ENCODE data around the gene CYFIP2. TPM values are rescaled to one million over a fixed set of nuclear protein-coding genes. Genes with fewer than 3 reads are reported as not detected.

Gene CYFIP2
- total and polyA plus RNA-seq, 2 of the 13 experiments (the other 11 are each of a cell fraction or from before 2014, with no cell fraction given) = 22.6 to 30.3 TPM

DNA sequence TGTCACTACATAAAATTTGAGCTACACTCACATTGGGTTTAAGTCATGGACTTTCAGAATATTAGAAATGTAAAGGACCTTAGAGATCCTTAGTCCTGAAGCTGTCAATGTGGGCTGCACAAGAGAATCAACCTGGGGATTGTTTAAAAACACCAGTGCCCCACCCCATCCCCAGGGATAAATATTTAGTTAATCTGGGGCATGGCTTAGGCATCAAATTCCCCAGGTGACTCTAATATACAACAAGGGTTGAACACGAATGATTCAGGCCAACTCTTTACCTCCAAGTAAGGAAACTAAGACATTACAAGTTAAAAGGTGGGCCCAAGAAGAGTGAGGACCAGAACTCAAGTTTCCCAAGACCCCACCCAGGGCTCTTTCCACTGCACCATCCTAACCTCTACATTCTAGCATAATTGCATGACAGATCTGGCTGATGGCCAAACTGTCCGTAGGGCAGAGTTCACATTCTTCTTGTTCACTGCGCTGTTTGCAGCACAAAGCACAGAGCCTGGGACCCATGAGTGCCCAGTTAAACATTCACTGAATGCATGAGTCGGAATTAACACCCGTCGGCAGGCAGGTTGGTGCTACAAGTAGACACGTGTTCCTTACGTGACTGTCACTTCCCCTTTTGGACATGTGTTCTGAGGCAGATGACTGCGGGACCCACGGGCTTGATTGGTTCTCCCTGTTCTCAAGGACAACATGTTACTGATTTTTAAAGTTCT, 25.2 kb downstream of the CYFIP2 start (continued):
- TF ChIP-seq ATF1 (CRISPR knock-in tag; IDR thresholded peaks at IDR 0.05) = peak; percentile 75

DNA sequence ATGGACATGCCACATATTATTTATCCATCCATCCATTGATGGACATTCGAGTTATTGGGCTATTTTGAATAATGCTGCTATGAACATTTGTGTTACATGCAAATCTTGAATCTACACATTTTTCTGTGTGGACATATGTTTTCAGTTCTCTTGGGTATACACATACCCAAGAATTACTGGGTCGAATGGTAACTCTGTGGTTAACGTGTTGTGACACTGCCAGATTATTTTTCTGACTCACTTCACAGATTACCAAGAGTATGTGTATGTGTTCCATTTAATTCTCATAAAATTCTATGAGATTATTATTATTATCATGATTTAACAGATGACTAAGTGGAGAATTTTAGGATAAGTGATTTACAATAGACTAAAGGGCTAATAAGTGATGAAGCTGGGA, 26.7 kb downstream of the CYFIP2 start:
- no peak overlapping the region for H3K9ac ChIP-seq (ENCODE audit: insufficient read depth, low read depth, low read length)
- no peaks in the 10 kb centered on the region for H3K27me3 ChIP-seq (ENCODE audit: control insufficient read depth in 1 of 2, insufficient read depth in 2 of 2, low read length in 2 of 2)
- H3K27ac ChIP-seq (ENCODE audit: extremely low read length, insufficient read depth, low read length) = no peak overlapping the region
- in situ Hi-C loops (cut with HindIII; ENCODE audit: extremely low pct_ligation_motif_present, low pct_unique_long_range_greater_than_20kb) (no loop called here), intact Hi-C loops (cut with micrococcal nuclease; ENCODE audit: unreplicated experiment) (no loop called here)
- TF ChIP-seq REPIN1 (CRISPR knock-in tag; IDR thresholded peaks at IDR 0.05; ENCODE audit: borderline replicate concordance, low read depth) (no peak), BORCS8-MEF2B (CRISPR knock-in tag; IDR thresholded peaks at IDR 0.05) (no peak)
- ChIA-PET POLR2A (no interaction called here), CTCF (ENCODE audit: low intra/inter-chr PET ratio, low total read pairs) (no interaction called here)
- ATAC-seq = no peak
- peaks cover 2 to 8% of the 10 kb centered on the region in 2 experiments; a peak in 3 of 5 replicates for H3K36me3 ChIP-seq (replicated peaks in 1 of 2; ENCODE audit: control insufficient read depth in 1 of 2, insufficient read depth in 2 of 2, low read length in 2 of 2)
- BruUV-seq (replicated peaks) = no TSS peak
- no peak for DNase-seq (ENCODE audit: low spot score)
- FAIRE-seq = no peak
- no peak overlapping the region for H3K4me2 ChIP-seq (ENCODE audit: low read depth, low read length)
- H4K20me1 ChIP-seq (ENCODE audit: insufficient read depth, low read length) = 0 out of 2 replicates have a peak, but pooled peaks cover 6% of the 10 kb centered on the region
- no peak overlapping the region for H2AFZ ChIP-seq (ENCODE audit: low read length)
- no peak overlapping the region for H3K4me3 ChIP-seq (replicated peaks in 1 of 3; ENCODE audit: insufficient read depth in 1 of 3, low read depth in 2 of 3, low read length in 3 of 3)
- peaks cover 58% of the 10 kb centered on the region for H3K4me1 ChIP-seq (ENCODE audit: insufficient read depth, low read length)
- no peaks in the 10 kb centered on the region for H3K9me3 ChIP-seq (ENCODE audit: low read length)
- H3K79me2 ChIP-seq (ENCODE audit: insufficient read depth, low read length) = no peaks in the 10 kb centered on the region
- WGBS (ENCODE audit: low lambda C conversion rate) = over 99% methylated on average over 3 of the region's 3 CpGs

DNA sequence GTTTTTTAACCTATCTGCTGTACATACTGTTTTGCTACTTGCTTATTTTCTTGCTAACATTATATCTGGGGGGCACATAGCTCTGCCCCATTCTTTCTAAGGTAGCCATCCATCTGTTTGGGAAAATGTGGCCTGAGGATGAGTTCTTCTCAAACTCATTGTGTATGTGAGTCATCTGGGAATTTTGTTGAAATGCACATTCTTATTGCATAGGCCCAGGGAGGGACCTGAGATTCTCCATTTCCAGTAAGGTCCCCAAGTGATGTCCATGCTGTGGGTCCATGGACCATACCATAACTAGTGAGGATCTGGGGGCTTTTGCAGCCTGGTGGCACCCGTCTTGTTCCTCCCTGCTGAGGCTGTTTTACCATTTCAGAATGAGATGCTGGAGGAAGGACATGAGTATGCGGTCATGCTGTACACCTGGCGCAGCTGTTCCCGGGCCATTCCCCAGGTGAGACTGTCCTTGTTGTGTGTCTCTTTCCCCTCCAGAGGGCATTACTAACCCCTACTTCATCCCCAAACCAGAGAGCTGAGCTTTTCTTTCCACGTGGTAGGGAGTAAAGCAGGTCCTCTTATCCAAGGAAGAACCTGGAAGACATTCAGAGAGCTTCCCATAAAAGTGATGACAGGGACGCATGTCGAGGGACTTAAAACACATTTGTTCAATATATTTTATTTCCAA, 28.6 kb downstream of the CYFIP2 start:
- BruUV-seq (replicated peaks) = no TSS peak
- in situ Hi-C loops (cut with HindIII; ENCODE audit: extremely low pct_ligation_motif_present, low pct_unique_long_range_greater_than_20kb) (no loop called here), intact Hi-C loops (cut with micrococcal nuclease; ENCODE audit: unreplicated experiment) (no loop called here)
- no peak overlapping the region for H2AFZ ChIP-seq (ENCODE audit: low read length)
- no peak overlapping the region for H3K27ac ChIP-seq (ENCODE audit: extremely low read length, insufficient read depth, low read length)
- no peak for ATAC-seq
- H3K36me3 ChIP-seq (replicated peaks in 1 of 2; ENCODE audit: control insufficient read depth in 1 of 2, insufficient read depth in 2 of 2, low read length in 2 of 2) = peaks cover 0 to 10% of the 10 kb centered on the region in 2 experiments; a peak in 2 of 5 replicates
- CTCF ChIA-PET (ENCODE audit: low intra/inter-chr PET ratio, low total read pairs) = no interaction called here
- no peaks in the 10 kb centered on the region for H3K79me2 ChIP-seq (ENCODE audit: insufficient read depth, low read length)
- no peak for FAIRE-seq
- H3K4me3 ChIP-seq (replicated peaks in 1 of 3; ENCODE audit: insufficient read depth in 1 of 3, low read depth in 2 of 3, low read length in 3 of 3) = no peak overlapping the region
- TF ChIP-seq, protein P1, sequence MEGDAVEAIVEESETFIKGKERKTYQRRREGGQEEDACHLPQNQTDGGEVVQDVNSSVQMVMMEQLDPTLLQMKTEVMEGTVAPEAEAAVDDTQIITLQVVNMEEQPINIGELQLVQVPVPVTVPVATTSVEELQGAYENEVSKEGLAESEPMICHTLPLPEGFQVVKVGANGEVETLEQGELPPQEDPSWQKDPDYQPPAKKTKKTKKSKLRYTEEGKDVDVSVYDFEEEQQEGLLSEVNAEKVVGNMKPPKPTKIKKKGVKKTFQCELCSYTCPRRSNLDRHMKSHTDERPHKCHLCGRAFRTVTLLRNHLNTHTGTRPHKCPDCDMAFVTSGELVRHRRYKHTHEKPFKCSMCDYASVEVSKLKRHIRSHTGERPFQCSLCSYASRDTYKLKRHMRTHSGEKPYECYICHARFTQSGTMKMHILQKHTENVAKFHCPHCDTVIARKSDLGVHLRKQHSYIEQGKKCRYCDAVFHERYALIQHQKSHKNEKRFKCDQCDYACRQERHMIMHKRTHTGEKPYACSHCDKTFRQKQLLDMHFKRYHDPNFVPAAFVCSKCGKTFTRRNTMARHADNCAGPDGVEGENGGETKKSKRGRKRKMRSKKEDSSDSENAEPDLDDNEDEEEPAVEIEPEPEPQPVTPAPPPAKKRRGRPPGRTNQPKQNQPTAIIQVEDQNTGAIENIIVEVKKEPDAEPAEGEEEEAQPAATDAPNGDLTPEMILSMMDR (CRISPR knock-in tag; IDR thresholded peaks at IDR 0.05) = peak; percentile 41
- TF ChIP-seq NCOA5 (CRISPR knock-in tag; IDR thresholded peaks at IDR 0.05) (no peak), SUZ12 (IDR thresholded peaks at IDR 0.05; ENCODE audit: low read depth, low read length) (no peak), STAG1 (CRISPR knock-in tag; IDR thresholded peaks at IDR 0.05) (0 out of 2 replicates have a peak, but pooled peaks have one; percentile 22), MBD4 (IDR thresholded peaks at IDR 0.05; ENCODE audit: borderline replicate concordance, low read length) (no peak)
- TF ChIP-seq, protein P2, sequence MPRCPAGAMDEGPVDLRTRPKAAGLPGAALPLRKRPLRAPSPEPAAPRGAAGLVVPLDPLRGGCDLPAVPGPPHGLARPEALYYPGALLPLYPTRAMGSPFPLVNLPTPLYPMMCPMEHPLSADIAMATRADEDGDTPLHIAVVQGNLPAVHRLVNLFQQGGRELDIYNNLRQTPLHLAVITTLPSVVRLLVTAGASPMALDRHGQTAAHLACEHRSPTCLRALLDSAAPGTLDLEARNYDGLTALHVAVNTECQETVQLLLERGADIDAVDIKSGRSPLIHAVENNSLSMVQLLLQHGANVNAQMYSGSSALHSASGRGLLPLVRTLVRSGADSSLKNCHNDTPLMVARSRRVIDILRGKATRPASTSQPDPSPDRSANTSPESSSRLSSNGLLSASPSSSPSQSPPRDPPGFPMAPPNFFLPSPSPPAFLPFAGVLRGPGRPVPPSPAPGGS (CRISPR knock-in tag; IDR thresholded peaks at IDR 0.05) = no peak
- H3K9me3 ChIP-seq (ENCODE audit: low read length) = no peaks in the 10 kb centered on the region
- no peaks in the 10 kb centered on the region for H3K27me3 ChIP-seq (ENCODE audit: control insufficient read depth in 1 of 2, insufficient read depth in 2 of 2, low read length in 2 of 2)
- H3K9ac ChIP-seq (ENCODE audit: insufficient read depth, low read depth, low read length) = no peak overlapping the region
- POLR2A ChIA-PET = no interaction called here
- DNase-seq (ENCODE audit: low spot score) = no peak
- peaks cover 38% of the 10 kb centered on the region for H3K4me1 ChIP-seq (ENCODE audit: insufficient read depth, low read length)
- 91% methylated on average over 7 of the region's 7 CpGs for WGBS (ENCODE audit: low lambda C conversion rate)
- no peak overlapping the region for H3K4me2 ChIP-seq (ENCODE audit: low read depth, low read length)
- no peaks in the 10 kb centered on the region for H4K20me1 ChIP-seq (ENCODE audit: insufficient read depth, low read length)
